Endothelial cell (in vitro differentiated cells): Measurements from ENCODE around the gene CNIH4. TPM values are rescaled to one million over a fixed set of nuclear protein-coding genes. Genes with fewer than 3 reads are reported as not detected.

Source experiments
- DNase-seq: peaks from one replicate; pipeline ENCODE4 v3.0.0; 2021; ENCODE audit warnings: low spot score
- H3K27ac Mint-ChIP-seq: one replicate; pipeline ENCODE4 v1.8.0; 2021; ENCODE audit warnings: mixed read lengths, inconsistent platforms; ENCODE audit not compliant: unreplicated experiment
- H3K27me3 Mint-ChIP-seq: one replicate; pipeline ENCODE4 v1.8.0; 2021; ENCODE audit warnings: mild to moderate bottlenecking, moderate library complexity, mixed read lengths, inconsistent platforms; ENCODE audit not compliant: unreplicated experiment
- H3K36me3 Mint-ChIP-seq: one replicate; pipeline ENCODE4 v1.8.0; 2021; ENCODE audit warnings: mild to moderate bottlenecking, low read depth, mixed read lengths, inconsistent platforms; ENCODE audit not compliant: unreplicated experiment
- H3K4me1 Mint-ChIP-seq: one replicate; pipeline ENCODE4 v1.8.0; 2021; ENCODE audit warnings: mild to moderate bottlenecking, mixed read lengths, inconsistent platforms; ENCODE audit not compliant: unreplicated experiment
- H3K4me3 Mint-ChIP-seq: one replicate; pipeline ENCODE4 v1.8.0; 2021; ENCODE audit warnings: mild to moderate bottlenecking, mixed read lengths, inconsistent platforms; ENCODE audit not compliant: unreplicated experiment
- H3K9me3 Mint-ChIP-seq: one replicate; pipeline ENCODE4 v1.8.0; 2021; ENCODE audit warnings: mixed read lengths, inconsistent platforms; ENCODE audit not compliant: unreplicated experiment
- CTCF ChIP-seq: fragments of 200-600 bp; sonication (generic); IDR thresholded peaks from one replicate; pipeline ENCODE4 v1.5.0; 2021; ENCODE audit warnings: antibody characterized with exemption; ENCODE audit not compliant: unreplicated experiment
- total RNA-seq: library from RNA; stranded (reverse); fragmentation: NEBNext Ultra II Directional; extraction: Animal tissue kit (Norgen Biotek cat#: 25700); gene quantifications from one replicate; pipeline ENCODE4 v1.2.1, GENCODE V29; 2021; ENCODE audit not compliant: unreplicated experiment

CNIH4 gene
- total RNA-seq, 1 donor from 2014 or later, result 59.9 TPM

- H3K27me3 Mint-ChIP-seq, result peaks cover 2% of the 10 kb centered on the region
- H3K36me3 Mint-ChIP-seq, result peaks cover 56% of the 10 kb centered on the region
- H3K4me1 Mint-ChIP-seq, result no peaks in the 10 kb centered on the region
- TF ChIP-seq CTCF, result no peak
- DNase-seq, result no peak
- H3K9me3 Mint-ChIP-seq, result no peaks in the 10 kb centered on the region
- H3K4me3 Mint-ChIP-seq, result no peak overlapping the region
- H3K27ac Mint-ChIP-seq, result no peak overlapping the region
Measured at GRCh38 chr1:224392411-224393249, 36.0 kb downstream of the CNIH4 start.

GRCh38 chr1:224393294-224393693 lies 36.6 kb downstream of the CNIH4 start:
- no peaks in the 10 kb centered on the region for H3K9me3 Mint-ChIP-seq
- no peak overlapping the region for H3K4me3 Mint-ChIP-seq
- H3K4me1 Mint-ChIP-seq, result no peaks in the 10 kb centered on the region
- H3K27me3 Mint-ChIP-seq, result peaks cover 2% of the 10 kb centered on the region
- H3K27ac Mint-ChIP-seq, result no peak overlapping the region
- H3K36me3 Mint-ChIP-seq, result peaks cover 62% of the 10 kb centered on the region
- TF ChIP-seq CTCF, result no peak
- no peak for DNase-seq

GRCh38 chr1:224399887-224400286 lies 43.2 kb downstream of the CNIH4 start:
- H3K27me3 Mint-ChIP-seq, result no peaks in the 10 kb centered on the region
- peaks cover 33% of the 10 kb centered on the region for H3K36me3 Mint-ChIP-seq
- no peak for TF ChIP-seq CTCF
- H3K4me1 Mint-ChIP-seq, result no peaks in the 10 kb centered on the region
- H3K27ac Mint-ChIP-seq, result no peak overlapping the region
- no peak overlapping the region for H3K4me3 Mint-ChIP-seq
- DNase-seq, result no peak
- H3K9me3 Mint-ChIP-seq, result no peaks in the 10 kb centered on the region

GRCh38 chr1:224402472-224403036 lies 45.9 kb downstream of the CNIH4 start:
- Mint-ChIP-seq H3K4me1 (no peaks in the 10 kb centered on the region), H3K27ac (no peak overlapping the region)

More at GRCh38 chr1:224402472-224403036, 45.9 kb downstream of the CNIH4 start:
- H3K36me3 Mint-ChIP-seq, result peaks cover 23% of the 10 kb centered on the region
- no peak for TF ChIP-seq CTCF
- H3K9me3 Mint-ChIP-seq, result no peaks in the 10 kb centered on the region
- no peak overlapping the region for H3K4me3 Mint-ChIP-seq
- no peaks in the 10 kb centered on the region for H3K27me3 Mint-ChIP-seq
- DNase-seq, result no peak
